Activated CD4-positive, alpha-beta T cell treated with anti-CD3 and anti-CD28 coated beads, Interleukin-2, amount 10 ng/mL, durations not matched to agents 7 days and 5 days (primary cell): Measurements from ENCODE around the gene SGIP1. TPM values are rescaled to one million over a fixed set of nuclear protein-coding genes. Genes with fewer than 3 reads are reported as not detected.
A peak's percentile ranks its signal among the peaks of the same experiment; 100 is the strongest.

ENCODE experiments used
- CTCF ChIA-PET: fragments of 350-600 bp; sonication (Branson Sonifier 250); formaldehyde crosslinking; loops from one replicate; lab custom pipeline; 2021; ENCODE audit warnings: antibody characterized with exemption; lab: Charles Lee
- POLR2A ChIA-PET: fragments of 350-600 bp; sonication (Branson Sonifier 250); formaldehyde crosslinking; loops from one replicate; lab custom pipeline; 2021; ENCODE audit warnings: antibody characterized with exemption; lab: Charles Lee
- DNase-seq: peaks from one replicate; pipeline ENCODE4 v3.0.0-alpha.2; 2020
- H3K27ac Mint-ChIP-seq: one replicate; pipeline ENCODE4 v1.8.0; 2021; ENCODE audit warnings: mild to moderate bottlenecking, moderate library complexity, mixed read lengths
- H3K27me3 Mint-ChIP-seq: one replicate; pipeline ENCODE4 v1.8.0; 2021; ENCODE audit warnings: mixed read lengths
- H3K36me3 Mint-ChIP-seq: one replicate; pipeline ENCODE4 v1.8.0; 2021; ENCODE audit warnings: low read depth, mixed read lengths
- H3K4me1 Mint-ChIP-seq: one replicate; pipeline ENCODE4 v1.8.0; 2021; ENCODE audit warnings: mixed read lengths
- H3K4me3 Mint-ChIP-seq: one replicate; pipeline ENCODE4 v1.8.0; 2021; ENCODE audit warnings: mild to moderate bottlenecking, moderate library complexity, mixed read lengths
- H3K9me3 Mint-ChIP-seq: one replicate; pipeline ENCODE4 v1.8.0; 2021; ENCODE audit warnings: mixed read lengths
- total RNA-seq, 2 experiments: library from RNA; stranded (reverse); gene quantifications; one replicate each; pipeline ENCODE4 v1.2.3, GENCODE V29; 2021

The SGIP1 gene
- total RNA-seq, 2 experiments from 2014 or later, result not detected

GRCh38 chr1:66526991-66527390 is 7.0 kb upstream of the SGIP1 start:
- Mint-ChIP-seq H3K36me3 (no peaks in the 10 kb centered on the region), H3K9me3 (no peaks in the 10 kb centered on the region), H3K4me1 (peaks cover 2% of the 10 kb centered on the region), H3K4me3 (no peak overlapping the region), H3K27ac (no peak overlapping the region), H3K27me3 (peaks cover 15% of the 10 kb centered on the region)
- no peak for DNase-seq
- POLR2A ChIA-PET, result no interaction called here
- CTCF ChIA-PET, result no interaction called here

- CTCF ChIA-PET, result interaction anchor here (0.9 kb wide), 1 partner anchor 13 kb away, joined by 3 read pairs; no protein-coding TSS in a partner anchor
- Mint-ChIP-seq H3K9me3 (no peaks in the 10 kb centered on the region), H3K36me3 (no peaks in the 10 kb centered on the region), H3K27me3 (peaks cover 22% of the 10 kb centered on the region), H3K4me1 (peaks cover 5% of the 10 kb centered on the region), H3K27ac (no peak overlapping the region), H3K4me3 (no peak overlapping the region)
- DNase-seq, result no peak
- POLR2A ChIA-PET, result no interaction called here
Observed at GRCh38 chr1:66527686-66528085, 6.3 kb upstream of the SGIP1 start.

- no peak for DNase-seq
- H3K4me3 Mint-ChIP-seq, result no peak overlapping the region
- no peak overlapping the region for H3K27ac Mint-ChIP-seq
- peaks cover 12% of the 10 kb centered on the region for H3K4me1 Mint-ChIP-seq
- H3K9me3 Mint-ChIP-seq, result no peaks in the 10 kb centered on the region
- H3K27me3 Mint-ChIP-seq, result peaks cover 29% of the 10 kb centered on the region
- ChIA-PET CTCF (interaction anchor here (0.9 kb wide), 1 partner anchor 12 kb away, joined by 3 read pairs; no protein-coding TSS in a partner anchor), POLR2A (no interaction called here)
- H3K36me3 Mint-ChIP-seq, result no peaks in the 10 kb centered on the region
Observed at GRCh38 chr1:66528580-66528979, 5.4 kb upstream of the SGIP1 start.

GRCh38 chr1:66532214-66532613 is 1.7 kb upstream of the SGIP1 start:
- Mint-ChIP-seq H3K27ac (no peak overlapping the region), H3K9me3 (no peaks in the 10 kb centered on the region), H3K36me3 (no peaks in the 10 kb centered on the region), H3K4me3 (peak overlapping the region; percentile 52), H3K27me3 (peaks cover 57% of the 10 kb centered on the region), H3K4me1 (peaks cover 17% of the 10 kb centered on the region)
- ChIA-PET CTCF (no interaction called here), POLR2A (no interaction called here)
- DNase-seq, result no peak

GRCh38 chr1:66532798-66533783 is 862 bp upstream of the SGIP1 start:
- H3K9me3 Mint-ChIP-seq, result no peaks in the 10 kb centered on the region
- H3K4me3 Mint-ChIP-seq, result peak overlapping the region; percentile 52
- no peak overlapping the region for H3K27ac Mint-ChIP-seq
- CTCF ChIA-PET, result no interaction called here
- POLR2A ChIA-PET, result interaction anchor here (1.0 kb wide), 1 partner anchor 19 kb away, joined by 4 read pairs; no protein-coding TSS in a partner anchor
- no peaks in the 10 kb centered on the region for H3K36me3 Mint-ChIP-seq
- H3K4me1 Mint-ChIP-seq, result peaks cover 17% of the 10 kb centered on the region
- H3K27me3 Mint-ChIP-seq, result peaks cover 57% of the 10 kb centered on the region
- DNase-seq, result no peak

- Mint-ChIP-seq H3K4me3 (no peak overlapping the region), H3K9me3 (no peaks in the 10 kb centered on the region), H3K27ac (no peak overlapping the region), H3K27me3 (peaks cover 62% of the 10 kb centered on the region), H3K4me1 (peaks cover 17% of the 10 kb centered on the region), H3K36me3 (no peaks in the 10 kb centered on the region)
- POLR2A ChIA-PET, result no interaction called here
- DNase-seq, result no peak
- CTCF ChIA-PET, result no interaction called here
Observed at GRCh38 chr1:66535061-66535460, 1.1 kb downstream of the SGIP1 start.

- CTCF ChIA-PET, result interaction anchor here (1.0 kb wide), 1 partner anchor 21 kb away, joined by 3 read pairs; no protein-coding TSS in a partner anchor
- no peak overlapping the region for H3K27ac Mint-ChIP-seq
- no peak overlapping the region for H3K4me3 Mint-ChIP-seq
- no peaks in the 10 kb centered on the region for H3K36me3 Mint-ChIP-seq
- H3K4me1 Mint-ChIP-seq, result peaks cover 17% of the 10 kb centered on the region
- DNase-seq, result no peak
- H3K27me3 Mint-ChIP-seq, result peaks cover 60% of the 10 kb centered on the region
- H3K9me3 Mint-ChIP-seq, result no peaks in the 10 kb centered on the region
- POLR2A ChIA-PET, result no interaction called here
Observed at GRCh38 chr1:66535853-66536252, 1.9 kb downstream of the SGIP1 start.

GRCh38 chr1:66537718-66538117 is 3.8 kb downstream of the SGIP1 start:
- peaks cover 44% of the 10 kb centered on the region for H3K27me3 Mint-ChIP-seq
- H3K4me1 Mint-ChIP-seq, result peaks cover 11% of the 10 kb centered on the region
- H3K36me3 Mint-ChIP-seq, result no peaks in the 10 kb centered on the region
- H3K4me3 Mint-ChIP-seq, result no peak overlapping the region
- CTCF ChIA-PET, result no interaction called here
- H3K27ac Mint-ChIP-seq, result no peak overlapping the region
- DNase-seq, result no peak
- H3K9me3 Mint-ChIP-seq, result no peaks in the 10 kb centered on the region
- POLR2A ChIA-PET, result no interaction called here

GRCh38 chr1:66539491-66539890 is 5.5 kb downstream of the SGIP1 start:
- no peaks in the 10 kb centered on the region for H3K9me3 Mint-ChIP-seq
- POLR2A ChIA-PET, result no interaction called here

GRCh38 chr1:66540434-66541032 is 6.6 kb downstream of the SGIP1 start:
- H3K36me3 Mint-ChIP-seq, result no peaks in the 10 kb centered on the region
- no peaks in the 10 kb centered on the region for H3K9me3 Mint-ChIP-seq
- H3K27me3 Mint-ChIP-seq, result peaks cover 19% of the 10 kb centered on the region
- DNase-seq, result no peak
- POLR2A ChIA-PET, result no interaction called here
- no peaks in the 10 kb centered on the region for H3K4me1 Mint-ChIP-seq
- H3K4me3 Mint-ChIP-seq, result no peak overlapping the region
- no peak overlapping the region for H3K27ac Mint-ChIP-seq
- CTCF ChIA-PET, result interaction anchor here (0.7 to 1.1 kb wide), 2 partner anchors 12 to 15 kb away, joined by 3 read pairs; no protein-coding TSS in a partner anchor

More at GRCh38 chr1:66539491-66539890, 5.5 kb downstream of the SGIP1 start:
- H3K36me3 Mint-ChIP-seq, result no peaks in the 10 kb centered on the region
- CTCF ChIA-PET, result no interaction called here
- H3K4me3 Mint-ChIP-seq, result no peak overlapping the region
- H3K27ac Mint-ChIP-seq, result no peak overlapping the region
- H3K27me3 Mint-ChIP-seq, result peaks cover 29% of the 10 kb centered on the region
- no peak for DNase-seq
- no peaks in the 10 kb centered on the region for H3K4me1 Mint-ChIP-seq

GRCh38 chr1:66542314-66542713 is 8.4 kb downstream of the SGIP1 start:
- no peak overlapping the region for H3K4me3 Mint-ChIP-seq
- no peaks in the 10 kb centered on the region for H3K9me3 Mint-ChIP-seq
- peaks cover 11% of the 10 kb centered on the region for H3K27me3 Mint-ChIP-seq
- no peak for DNase-seq
- no peaks in the 10 kb centered on the region for H3K4me1 Mint-ChIP-seq
- CTCF ChIA-PET, result no interaction called here
- H3K27ac Mint-ChIP-seq, result no peak overlapping the region
- H3K36me3 Mint-ChIP-seq, result no peaks in the 10 kb centered on the region
- POLR2A ChIA-PET, result no interaction called here

- peaks cover 16% of the 10 kb centered on the region for H3K27me3 Mint-ChIP-seq
- H3K4me3 Mint-ChIP-seq, result no peak overlapping the region
- no peak for DNase-seq
- H3K36me3 Mint-ChIP-seq, result no peaks in the 10 kb centered on the region
- H3K4me1 Mint-ChIP-seq, result no peaks in the 10 kb centered on the region
- ChIA-PET POLR2A (no interaction called here), CTCF (no interaction called here)
- no peak overlapping the region for H3K27ac Mint-ChIP-seq
- H3K9me3 Mint-ChIP-seq, result no peaks in the 10 kb centered on the region
Observed at GRCh38 chr1:66542811-66543767, 9.1 kb downstream of the SGIP1 start.
